Colonic mucosa (tissue), 4 donors: ENCODE measurements around the gene IGF1. TPM values are rescaled to one million over a fixed set of nuclear protein-coding genes. Genes with fewer than 3 reads are reported as not detected.

Experiments used
- DNase-seq: peaks from one replicate; pipeline ENCODE4 v3.0.0-alpha.2; 2020
- H3K27ac ChIP-seq: fragments of 200-600 bp; one replicate; pipeline ENCODE4 v1.8.0; 2021
- H3K27me3 ChIP-seq: fragments of 200-600 bp; one replicate; pipeline ENCODE4 v1.8.0; 2021
- H3K36me3 ChIP-seq: fragments of 200-600 bp; one replicate; pipeline ENCODE4 v1.8.0; 2021
- H3K4me1 ChIP-seq: fragments of 200-600 bp; one replicate; pipeline ENCODE4 v1.8.0; 2021; ENCODE audit warnings: mild to moderate bottlenecking
- H3K4me3 ChIP-seq: fragments of 200-600 bp; one replicate; pipeline ENCODE4 v1.8.0; 2021
- H3K9ac ChIP-seq, 2 donors: one replicate each; pipeline ENCODE4 v1.7.0; 2013; ENCODE audit warnings: control low read depth in 2 of 2, low read depth in 2 of 2, low read length in 2 of 2
- H3K9me3 ChIP-seq: fragments of 200-600 bp; one replicate; pipeline ENCODE4 v1.8.0; 2021
- CTCF ChIP-seq: fragments of 200-600 bp; IDR thresholded peaks from one replicate; pipeline ENCODE4 v1.8.0; 2022; ENCODE audit warnings: antibody characterized with exemption, mild to moderate bottlenecking
- intact Hi-C: fragments of 100-400 bp; cut with DNase I; formaldehyde crosslinking; loops from one replicate; pipeline ENCODE4 v1.14.1; 2022
- total RNA-seq, 2 donors: library from RNA; stranded (reverse); fragmentation: NEBNext Ultra II Directional in 1 of 2; extraction: Animal tissue kit (Norgen Biotek cat#: 25700) in 1 of 2; gene quantifications; one replicate each; pipeline ENCODE4 v1.2.1, GENCODE V29; 2021
- donor health status: healthy.
- donor health status: DM: no; HTN: no; CAD: no.
- donor health status: DM: no; HTN: no; CAD: no.

Gene IGF1
- total RNA-seq, 2 donors from 2014 or later, result 1.6 to 3.2 TPM

GRCh38 chr12:102507301-102507700 is 26.9 kb upstream of the IGF1 start:
- no peak overlapping the region for H3K27ac ChIP-seq
- no peak for DNase-seq
- intact Hi-C loops, result no loop called here
- TF ChIP-seq CTCF, result no peak
- no peaks in the 10 kb centered on the region for H3K4me1 ChIP-seq
- H3K36me3 ChIP-seq, result no peaks in the 10 kb centered on the region
- H3K9ac ChIP-seq, result no peak overlapping the region
- no peaks in the 10 kb centered on the region for H3K27me3 ChIP-seq
- no peaks in the 10 kb centered on the region for H3K9me3 ChIP-seq
- H3K4me3 ChIP-seq, result no peak overlapping the region

- Histone ChIP-seq H3K4me3 (no peak overlapping the region), H3K4me1 (no peaks in the 10 kb centered on the region), H3K9me3 (no peaks in the 10 kb centered on the region), H3K36me3 (no peaks in the 10 kb centered on the region), H3K9ac (no peak overlapping the region), H3K27me3 (no peaks in the 10 kb centered on the region), H3K27ac (no peak overlapping the region)
- no peak for DNase-seq
- TF ChIP-seq CTCF, result no peak
- intact Hi-C loops, result no loop called here
Measured at GRCh38 chr12:102504871-102505270, 24.5 kb upstream of the IGF1 start.

GRCh38 chr12:102504280-102504679 is 23.9 kb upstream of the IGF1 start:
- no peak overlapping the region for H3K9ac ChIP-seq
- no peaks in the 10 kb centered on the region for H3K27me3 ChIP-seq
- no peak for TF ChIP-seq CTCF
- no peaks in the 10 kb centered on the region for H3K36me3 ChIP-seq
- no peak overlapping the region for H3K27ac ChIP-seq
- H3K9me3 ChIP-seq, result no peaks in the 10 kb centered on the region
- intact Hi-C loops, result no loop called here
- no peak overlapping the region for H3K4me3 ChIP-seq
- DNase-seq, result no peak
- no peaks in the 10 kb centered on the region for H3K4me1 ChIP-seq

- Histone ChIP-seq H3K4me3 (no peak overlapping the region), H3K9ac (no peak overlapping the region), H3K27ac (no peak overlapping the region), H3K4me1 (no peaks in the 10 kb centered on the region), H3K9me3 (no peaks in the 10 kb centered on the region), H3K36me3 (no peaks in the 10 kb centered on the region), H3K27me3 (no peaks in the 10 kb centered on the region)
- no peak for DNase-seq
- TF ChIP-seq CTCF, result no peak
- intact Hi-C loops, result no loop called here
Measured at GRCh38 chr12:102503831-102504230, 23.5 kb upstream of the IGF1 start.

GRCh38 chr12:102503056-102503681 is 22.8 kb upstream of the IGF1 start:
- no peak overlapping the region for H3K4me3 ChIP-seq
- H3K4me1 ChIP-seq, result no peaks in the 10 kb centered on the region
- no peaks in the 10 kb centered on the region for H3K9me3 ChIP-seq
- no peaks in the 10 kb centered on the region for H3K27me3 ChIP-seq
- intact Hi-C loops, result no loop called here
- no peak overlapping the region for H3K27ac ChIP-seq
- no peak for DNase-seq
- no peak overlapping the region for H3K9ac ChIP-seq
- no peak for TF ChIP-seq CTCF
- no peaks in the 10 kb centered on the region for H3K36me3 ChIP-seq
